A172 (cell line): ENCODE measurements around the gene KRT27. TPM values are rescaled to one million over a fixed set of nuclear protein-coding genes. Genes with fewer than 3 reads are reported as not detected.

Experiments
- DNase-seq: peaks from one replicate; pipeline ENCODE4 v3.0.0-alpha.2; 2015; ENCODE audit warnings: low spot score
- total RNA-seq: library from RNA; depleted of rRNA; stranded (reverse); fragments of >200 nt; shearing (Covaris generic); gene quantifications from 2 replicates; pipeline ENCODE4 v1.2.3, GENCODE V29; 2014

Gene KRT27
- total RNA-seq, 1 experiment from 2014 or later: not detected

GRCh38 chr17:40809721-40810421 lies 27.5 kb upstream of the KRT27 start:
- DNase-seq: no peak

DNA sequence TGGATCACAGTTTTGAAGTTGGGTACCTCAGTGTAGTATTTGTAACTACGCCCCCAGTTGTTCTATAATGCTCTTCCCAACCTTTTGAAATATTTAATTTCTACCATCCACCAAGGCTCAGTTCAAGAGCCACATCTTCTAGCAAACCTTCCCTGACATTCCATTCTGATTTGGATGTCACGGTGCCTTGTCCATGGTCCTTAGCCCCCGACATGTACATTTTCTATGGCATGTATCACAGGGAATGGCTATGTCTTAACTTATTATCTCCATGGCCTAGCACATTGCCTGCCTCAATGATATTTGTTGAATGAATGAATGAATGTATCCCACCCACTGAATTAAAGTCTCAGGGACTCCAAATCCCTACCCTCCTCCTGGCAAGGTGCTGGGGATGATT lies 23.8 kb upstream of the KRT27 start:
- DNase-seq: no peak

DNA sequence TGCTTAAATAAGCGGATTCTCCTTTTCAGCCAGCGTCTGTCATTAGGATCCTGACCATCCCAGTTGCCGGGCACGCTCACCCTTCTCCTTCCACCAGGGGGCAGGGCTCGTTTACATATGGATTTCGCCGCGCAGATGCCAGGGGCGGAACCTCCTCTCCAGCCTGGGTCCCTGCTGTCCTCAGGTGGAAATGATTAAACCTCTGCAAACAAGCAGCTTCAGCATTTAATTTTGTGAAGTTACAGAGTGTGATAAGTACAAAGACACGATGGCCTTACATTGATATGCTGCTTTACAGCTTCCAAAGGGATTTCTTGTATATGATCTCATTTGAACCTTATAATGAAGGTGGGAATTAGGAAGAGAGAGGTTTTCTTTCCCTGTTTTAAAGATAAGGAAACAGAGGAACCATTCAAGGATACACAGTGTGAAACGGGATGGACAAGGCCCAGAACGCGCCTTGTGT lies 21.3 kb upstream of the KRT27 start:
- DNase-seq: peak; percentile 65

DNA sequence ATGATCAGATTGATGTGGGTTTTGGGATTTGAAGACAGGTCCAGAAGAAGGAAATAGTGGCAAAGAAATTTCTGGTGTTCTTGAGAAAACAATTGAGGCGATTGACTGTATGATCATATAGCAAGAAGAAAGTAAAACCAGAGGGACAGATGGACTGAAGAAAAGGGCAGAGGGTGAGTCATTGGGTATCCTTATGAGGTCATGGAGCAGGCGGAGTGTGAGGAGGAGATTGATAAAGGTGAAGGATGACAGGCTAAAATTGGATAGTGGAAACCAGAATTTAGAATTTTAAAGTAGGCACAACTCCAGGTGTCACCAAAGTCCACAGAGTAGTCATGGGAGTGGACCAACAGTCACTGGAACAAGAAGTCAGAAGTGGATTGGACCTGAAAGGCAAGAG lies 18.8 kb upstream of the KRT27 start:
- no peak for DNase-seq

DNA sequence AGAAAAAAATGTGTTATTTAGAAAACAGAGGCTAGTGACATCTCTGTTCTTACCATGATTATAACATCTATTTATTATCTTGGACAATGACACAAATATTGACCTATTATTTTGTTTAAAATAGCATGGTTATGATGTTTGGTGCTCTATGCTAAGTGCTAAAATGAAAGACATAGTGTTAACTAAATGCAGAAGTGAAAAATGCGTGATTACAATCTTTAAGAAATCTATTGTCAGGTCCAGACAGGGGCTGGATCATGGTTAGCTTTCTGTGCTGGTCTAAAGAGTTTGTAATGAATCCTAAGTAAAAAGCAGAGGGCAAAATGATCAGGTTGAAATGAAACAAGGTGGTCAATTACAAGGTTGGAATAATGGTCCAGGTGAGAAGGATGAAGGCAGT lies 18.0 kb upstream of the KRT27 start:
- no peak for DNase-seq

DNA sequence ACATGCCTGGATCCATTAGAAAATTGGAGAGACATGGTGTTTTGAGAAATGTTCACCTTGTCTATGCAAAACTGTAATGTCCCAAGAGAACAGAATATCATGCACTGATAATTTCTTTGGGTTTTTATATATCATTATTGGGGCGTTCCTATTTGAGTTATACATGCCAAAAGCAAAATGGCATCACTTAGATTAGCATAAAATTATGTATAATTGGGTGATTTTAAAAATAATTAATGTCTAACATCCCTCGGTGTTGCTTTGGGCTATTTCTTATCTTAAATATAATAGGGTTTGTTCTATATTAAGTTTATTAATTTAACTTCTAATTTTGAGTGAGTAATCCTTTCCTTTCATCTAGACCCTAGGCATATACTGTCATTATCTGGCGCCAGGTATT lies 17.5 kb upstream of the KRT27 start, which contains the start of gene KRT28:
Gene KRT28, minus strand, starts transcription at position 101 of the 400 bp plus-strand sequence. Its CDS starts 66 bp downstream, at position 35.
- no peak for DNase-seq

- no peak for DNase-seq
These were observed 14.5 kb upstream of the KRT27 start for GRCh38 chr17:40796846-40797245.

GRCh38 chr17:40795019-40795667 lies 12.8 kb upstream of the KRT27 start:
- no peak for DNase-seq

DNA sequence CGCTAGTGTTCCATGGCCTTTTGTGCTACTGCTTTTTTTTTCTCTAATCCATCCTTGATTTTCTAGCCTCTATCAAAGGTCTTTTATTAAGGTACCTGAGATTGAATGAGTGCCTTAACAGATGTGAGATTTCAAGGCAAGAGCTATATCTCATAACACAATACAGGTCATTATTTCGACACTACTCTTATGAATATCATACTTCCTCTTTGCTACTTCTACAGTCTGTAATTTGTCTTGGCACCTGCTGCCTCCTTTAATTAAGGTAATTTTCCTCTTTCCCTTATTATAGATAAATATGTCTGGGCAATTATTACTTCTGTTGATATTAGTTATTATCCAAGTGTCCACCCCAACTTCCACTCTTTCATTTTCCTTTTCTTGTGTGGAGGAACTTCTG lies 12.1 kb upstream of the KRT27 start:
- DNase-seq: no peak

GRCh38 chr17:40793832-40794231 lies 11.5 kb upstream of the KRT27 start:
- no peak for DNase-seq

GRCh38 chr17:40791787-40792436 lies 9.6 kb upstream of the KRT27 start:
- DNase-seq: peak; percentile 33

DNA sequence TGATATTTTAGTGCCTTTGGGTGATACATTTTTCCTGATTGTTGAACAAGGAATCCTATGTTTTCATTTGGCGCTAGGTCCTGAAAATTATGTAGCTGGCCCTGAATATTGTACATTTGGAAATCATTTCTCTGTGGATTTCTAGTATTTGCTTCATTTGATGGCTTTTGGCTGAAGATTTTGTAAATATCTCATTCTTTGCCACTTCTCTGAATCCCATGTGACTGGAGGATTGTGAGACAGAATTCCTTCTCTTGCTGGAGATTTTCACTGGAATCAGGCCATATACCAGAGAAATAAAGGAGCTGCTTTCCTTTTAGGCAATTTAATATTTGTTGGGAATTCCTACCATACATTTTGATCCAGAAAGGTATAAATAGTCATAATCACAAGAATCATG lies 8.8 kb upstream of the KRT27 start:
- no peak for DNase-seq

DNA sequence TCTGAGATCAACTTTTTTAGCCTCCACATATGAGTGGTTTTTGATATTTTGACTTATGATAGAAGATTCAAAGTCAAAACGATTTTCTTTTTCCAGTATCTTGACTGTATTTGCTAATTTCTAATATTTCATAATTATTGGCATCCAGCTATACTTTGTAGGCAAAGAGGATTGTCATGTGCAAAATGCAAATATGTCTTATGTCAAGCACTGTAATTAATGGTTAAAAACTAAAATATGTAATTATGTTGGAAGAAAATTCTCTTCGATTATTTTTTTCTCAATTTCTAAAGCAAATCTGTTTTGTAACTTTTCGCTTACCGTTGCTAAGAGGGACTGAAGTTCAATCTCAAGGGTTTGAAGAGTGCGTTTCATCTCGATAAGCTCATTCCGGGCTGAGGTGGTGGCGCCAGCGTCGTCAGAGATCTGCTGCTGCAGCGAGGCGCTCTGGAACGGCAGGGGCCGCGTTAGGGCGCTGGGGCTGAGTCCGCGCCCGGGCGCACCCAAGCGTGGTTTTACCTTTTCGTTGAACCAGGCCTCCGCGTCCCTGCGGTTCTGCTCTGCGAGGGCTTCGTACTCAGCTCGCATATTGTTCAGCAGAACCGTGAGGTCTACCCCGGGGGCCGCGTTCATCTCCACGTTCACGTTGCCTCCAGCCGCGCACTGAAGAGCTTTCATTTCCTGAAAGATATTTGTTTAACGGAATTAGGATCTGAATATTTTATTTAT lies 3.0 kb downstream of the KRT27 start:
- no peak for DNase-seq

DNA sequence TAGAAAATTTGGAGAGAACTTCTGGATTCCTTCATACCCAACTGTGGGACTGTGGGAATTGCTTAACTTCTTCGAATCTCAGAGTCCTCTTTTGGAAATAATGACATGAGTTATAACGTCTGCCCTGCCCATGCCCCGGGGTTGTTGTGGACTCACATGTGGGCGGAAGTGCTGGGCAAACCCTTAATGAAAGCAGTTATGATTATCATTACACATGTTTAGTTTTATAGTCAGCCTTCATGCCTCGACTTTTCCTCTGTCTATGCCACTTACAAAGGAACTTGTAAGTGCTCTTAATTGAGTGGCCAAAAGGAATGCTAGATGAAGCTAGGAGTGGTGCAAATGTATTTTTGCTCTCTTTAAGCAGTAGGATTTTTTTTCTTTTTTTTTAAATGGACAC lies 3.9 kb downstream of the KRT27 start:
- no peak for DNase-seq

- DNase-seq: no peak
These were observed 4.4 kb downstream of the KRT27 start for GRCh38 chr17:40777971-40778370.

DNA sequence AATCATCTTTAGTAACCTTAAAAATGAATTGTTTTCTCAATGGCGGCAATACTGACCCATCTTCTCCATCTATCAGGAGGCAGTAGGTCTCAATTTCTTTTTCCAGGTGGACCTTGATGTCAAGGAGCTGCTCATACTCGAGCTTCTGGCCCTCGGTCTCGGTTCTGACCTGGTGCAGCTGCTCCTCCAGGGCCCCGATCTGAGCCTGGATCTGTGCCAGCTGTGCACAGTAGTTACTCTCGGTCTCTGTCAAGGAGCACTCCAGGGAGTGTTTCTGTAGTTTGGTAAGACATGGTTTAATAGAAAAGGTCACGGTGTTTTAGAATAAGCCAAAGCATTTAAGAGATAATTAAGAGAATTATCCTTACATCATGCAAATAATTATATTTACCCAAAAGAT lies 4.9 kb downstream of the KRT27 start:
- no peak for DNase-seq

DNA sequence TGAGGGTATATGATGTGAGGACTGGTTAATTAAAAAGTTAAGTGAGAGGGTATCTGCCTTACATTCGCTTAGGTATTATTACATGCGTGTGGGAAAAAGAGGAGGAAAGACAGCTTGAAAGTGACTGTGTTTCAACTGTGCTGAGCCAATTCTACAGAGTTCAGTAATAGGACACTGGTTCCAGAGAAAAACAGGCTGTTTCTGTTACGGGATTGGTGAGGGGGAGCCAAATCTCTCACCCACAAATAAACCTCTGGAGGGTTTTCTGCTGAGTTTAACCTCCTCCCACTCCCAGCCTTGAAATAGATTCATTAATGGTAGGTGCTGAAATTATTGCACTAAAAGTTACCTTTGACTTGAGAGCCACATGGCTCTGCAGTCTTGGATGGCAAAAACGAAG lies 6.4 kb downstream of the KRT27 start:
- no peak for DNase-seq

DNA sequence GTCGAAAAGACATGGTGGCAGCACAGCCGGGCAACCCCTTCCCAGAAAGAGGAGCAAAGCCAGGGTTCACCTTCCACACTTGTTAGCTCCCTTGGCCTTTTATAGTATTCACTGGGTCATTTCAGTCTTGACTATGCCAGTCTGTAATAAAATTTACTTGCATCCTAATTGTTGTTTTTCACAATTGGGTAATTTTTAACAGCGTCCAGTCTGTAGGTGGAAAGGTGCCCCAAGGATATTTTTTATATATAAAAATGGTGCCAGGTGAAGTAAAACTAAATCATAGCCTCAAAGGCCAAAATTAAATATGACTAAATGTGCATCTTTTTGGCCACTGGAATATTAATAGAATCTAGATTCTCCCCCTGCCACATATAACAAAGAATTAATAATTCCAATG lies 10.2 kb downstream of the KRT27 start, which contains the start of gene KRT26:
Gene KRT26, minus strand, starts transcription at position 101 of the 400 bp plus-strand sequence. Its CDS starts 88 bp downstream, at position 13.
- DNase-seq: no peak

- DNase-seq: no peak
These were observed 16.7 kb downstream of the KRT27 start for GRCh38 chr17:40765657-40766056.

DNA sequence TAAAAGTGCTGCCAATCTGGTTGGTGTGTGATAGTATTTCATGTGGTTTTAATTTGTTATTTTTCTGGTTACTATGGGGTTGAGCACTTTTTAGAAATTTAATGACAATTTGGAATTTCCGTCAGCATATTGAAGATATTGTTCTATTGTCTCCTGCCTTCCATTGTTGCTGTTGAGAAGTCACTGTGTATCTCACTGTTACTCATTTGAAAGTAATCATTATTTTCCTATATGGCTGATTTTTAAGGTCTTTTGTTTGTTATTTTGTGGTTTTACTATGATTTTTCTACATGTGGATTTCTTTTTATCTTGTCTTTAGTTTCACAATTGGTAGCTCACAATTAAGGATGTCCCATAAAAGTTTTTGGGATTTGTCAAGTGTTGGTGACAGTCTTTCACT lies 18.6 kb downstream of the KRT27 start:
- DNase-seq: no peak

- no peak for DNase-seq
These were observed 22.0 kb downstream of the KRT27 start for GRCh38 chr17:40760105-40761016.
